ENCODE data around the gene RASGRP2. TPM values are rescaled to one million over a fixed set of nuclear protein-coding genes. Genes with fewer than 3 reads are reported as not detected.

The RASGRP2 gene
- total and polyA plus RNA-seq, 2 donors (not counting 3 experiments of a cell fraction or from before 2014, with no cell fraction given): 1.2 to 2.3 TPM

DNA sequence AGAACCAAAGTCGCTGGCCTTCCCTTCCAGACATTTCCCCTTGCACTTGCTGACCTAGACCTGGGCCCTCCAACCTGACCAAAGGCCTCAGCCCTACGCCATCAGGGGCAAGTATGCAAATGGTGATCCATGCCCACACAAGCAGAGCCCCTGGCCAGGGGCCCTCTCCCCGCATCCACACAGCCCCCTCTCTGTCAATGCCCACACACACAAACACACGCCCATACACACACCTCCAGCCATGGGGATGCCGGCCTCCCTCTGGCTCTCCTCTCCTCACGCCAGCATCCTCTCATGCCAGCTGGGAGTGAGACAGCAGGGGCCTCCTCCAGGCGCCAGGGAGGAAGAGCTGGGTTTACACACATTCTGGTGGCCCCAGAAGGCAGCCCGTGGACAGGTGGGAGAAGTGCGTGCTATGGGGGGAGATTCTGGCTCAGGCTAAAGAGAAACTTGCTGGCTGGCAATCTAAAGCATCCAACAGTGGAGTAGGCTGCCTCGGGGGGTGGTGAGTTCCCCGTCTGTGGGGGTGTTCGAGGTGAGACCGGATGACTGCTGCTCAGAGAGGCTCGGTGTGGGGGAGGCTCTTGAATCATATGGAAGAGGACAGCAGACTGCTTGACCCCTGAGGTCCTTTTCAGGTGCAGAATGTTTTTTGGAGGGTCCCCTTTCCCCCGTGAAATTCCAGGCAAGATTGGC is 25.7 kb downstream of the RASGRP2 start:
- DNase-seq (ENCODE audit: low read depth, low spot score): no peak
- H3K9me1 ChIP-seq (replicated peaks; ENCODE audit: control insufficient read depth, extremely low read depth, insufficient read depth, low read length): no peaks in the 10 kb centered on the region
- TF ChIP-seq MAX (IDR thresholded peaks at IDR 0.05; ENCODE audit: insufficient read depth, insufficient read length) (no peak), EZH2 (IDR thresholded peaks at IDR 0.05; ENCODE audit: borderline replicate concordance, low read depth, low read length, severe bottlenecking) (no peak), POLR2A (IDR thresholded peaks at IDR 0.05; ENCODE audit: low read depth, low read length) (no peak), MYC (IDR thresholded peaks at IDR 0.05; ENCODE audit: low read depth, low read length) (no peak), FOS (IDR thresholded peaks at IDR 0.05; ENCODE audit: borderline replicate concordance, insufficient read depth, low read length) (no peak), GATA2 (IDR thresholded peaks at IDR 0.05; ENCODE audit: insufficient read depth, insufficient read length, low read depth, low read length) (no peak), POLR2AphosphoS5 (IDR thresholded peaks at IDR 0.05; ENCODE audit: insufficient read depth, low read depth, low read length) (no peak), JUN (IDR thresholded peaks at IDR 0.05; ENCODE audit: borderline replicate concordance, insufficient read depth, insufficient read length, low read depth) (no peak), CTCF (IDR thresholded peaks at IDR 0.05; ENCODE audit: extremely low read depth in 1 of 2, insufficient read depth in 1 of 2, low read depth in 1 of 2, low read length in 2 of 2) (no peak)
- H3K27ac ChIP-seq (ENCODE audit: insufficient read depth, low read depth, low read length): no peak overlapping the region
- H3K27me3 ChIP-seq (ENCODE audit: control insufficient read depth in 2 of 2, insufficient read depth in 2 of 2, low read length in 2 of 2): peaks cover 45 to 47% of the 10 kb centered on the region in 2 experiments
- POLR2A ChIA-PET: no interaction called here
- H3K4me3 ChIP-seq (replicated peaks in 1 of 3; ENCODE audit: insufficient read depth in 1 of 3, low read depth in 1 of 3, low read length in 3 of 3): no peak overlapping the region
- no peaks in the 10 kb centered on the region for H3K4me1 ChIP-seq (ENCODE audit: control insufficient read depth, extremely low read depth, insufficient read depth, low read length)
- no peaks in the 10 kb centered on the region for H4K20me1 ChIP-seq (replicated peaks; ENCODE audit: control insufficient read depth, extremely low read depth, insufficient read depth, low read length)
- H3K4me2 ChIP-seq (ENCODE audit: insufficient read depth, low read length): no peak overlapping the region
- no peaks in the 10 kb centered on the region for H3K9me3 ChIP-seq (replicated peaks; ENCODE audit: control insufficient read depth, insufficient read depth, low read length)
- no peak overlapping the region for H2AFZ ChIP-seq (ENCODE audit: low read depth, low read length)
- no peaks in the 10 kb centered on the region for H3K36me3 ChIP-seq (ENCODE audit: control insufficient read depth in 2 of 2, extremely low read depth in 1 of 2, insufficient read depth in 2 of 2, low read length in 2 of 2)
- CTCF ChIA-PET: interaction anchor here (0.9 kb wide), 1 partner anchor 19 kb away, joined by 3 read pairs; no protein-coding TSS in a partner anchor
- H3K79me2 ChIP-seq (ENCODE audit: control insufficient read depth, insufficient read depth, low read length): no peaks in the 10 kb centered on the region
- intact Hi-C loops (cut with micrococcal nuclease): no loop called here
- dilution Hi-C loops (cut with MboI; ENCODE audit: extremely low pct_ligation_motif_present, low sequenced_read_pairs): no loop called here
- no TSS peak for BruUV-seq (replicated peaks)
- no peak for FAIRE-seq
- no peak overlapping the region for H3K9ac ChIP-seq (replicated peaks; ENCODE audit: extremely low read depth, insufficient read depth, low read length)
